ENCODE data around the gene ARHGEF2. TPM values are rescaled to one million over a fixed set of nuclear protein-coding genes. Genes with fewer than 3 reads are reported as not detected.
"Not testable (repeated sequence)": the region's sequence is repeated elsewhere in the genome, so short reads cannot be mapped to it uniquely, and the experiment has no call there.

ARHGEF2 gene
- total and polyA plus RNA-seq, 10 of the 15 experiments (the other 5 are each of a cell fraction or from before 2014, with no cell fraction given), result 8.1 to 113 (median 69.9) TPM

GRCh38 chr1:155931332-155932038 is 46.9 kb downstream of the ARHGEF2 start:
- Histone ChIP-seq H3K9ac (ENCODE audit: control insufficient read depth, insufficient read depth, low read length) (peak overlapping the region; percentile 50; the same call in 1 of the 2 replicates), H3K4me3 (peak overlapping the region; percentile 99), H3K36me3 (ENCODE audit: control insufficient read depth in 2 of 2, insufficient read depth in 2 of 2, low read length in 1 of 2) (peaks cover 5 to 32% of the 10 kb centered on the region in 2 experiments), H3K27me3 (replicated peaks in 1 of 2; ENCODE audit: control insufficient read depth in 2 of 2, insufficient read depth in 2 of 2, low read length in 1 of 2) (no peaks in the 10 kb centered on the region), H3K4me2 (ENCODE audit: control insufficient read depth, insufficient read depth) (peak overlapping the region; percentile 80), H3K9me3 (replicated peaks; ENCODE audit: control insufficient read depth, insufficient read depth, low read length) (no peaks in the 10 kb centered on the region), H3K27ac (ENCODE audit: control insufficient read depth, insufficient read depth) (no peak overlapping the region), H3K4me1 (ENCODE audit: control insufficient read depth, insufficient read depth, low read length) (peaks cover 10% of the 10 kb centered on the region), H2AFZ (ENCODE audit: control insufficient read depth, low read depth, low read length) (no peak overlapping the region), H4K20me1 (ENCODE audit: control insufficient read depth, insufficient read depth) (peaks cover 5% of the 10 kb centered on the region; the same call in 1 of the 2 replicates), H3K79me2 (ENCODE audit: control insufficient read depth, insufficient read depth, low read length) (peaks cover 55% of the 10 kb centered on the region)
- SMC1A ChIA-PET (ENCODE audit: uncharacterized antibody, unreplicated experiment), result interaction anchor here (1.0 to 6.0 kb wide), 11 partner anchors 9 to 134 kb away, joined by 3 to 51 read pairs (median 4); partner anchors contain the start of genes RXFP4 and SYT11
- ATAC-seq (peak; percentile 58), DNase-seq (ENCODE audit: low read depth, low spot score) (no peak), FAIRE-seq (no peak)
- BruUV-seq (replicated peaks), result TSS peak; percentile 51
- POLR2A ChIA-PET, result interaction anchor here (0.6 to 4.2 kb wide), 12 partner anchors 13 to 393 kb away, joined by 3 to 78 read pairs (median 7); partner anchors contain the start of genes ARHGEF2, RAB25 and SYT11
- CTCF ChIA-PET, result interaction anchor here (0.6 to 6.4 kb wide), 13 partner anchors 12 to 137 kb away, joined by 3 to 84 read pairs (median 4); no protein-coding TSS in a partner anchor
- RAD21 ChIA-PET (ENCODE audit: unreplicated experiment), result interaction anchor here (0.7 to 6.4 kb wide), 11 partner anchors 12 to 135 kb away, joined by 3 to 49 read pairs (median 4); partner anchors contain the start of gene ARHGEF2
- intact Hi-C loops (cut with micrococcal nuclease; ENCODE audit: unreplicated experiment), result no loop called here
- TF ChIP-seq FOS (IDR thresholded peaks at IDR 0.05; ENCODE audit: borderline replicate concordance, extremely low read depth, insufficient read length), result no peak
- 0 out of 2 replicates have a peak, but pooled peaks have one; percentile 15 for TF ChIP-seq BACH1 (IDR thresholded peaks at IDR 0.05; ENCODE audit: borderline replicate concordance)
- WGBS (ENCODE audit: insufficient coverage, insufficient replicate concordance, low lambda C conversion rate, missing lambda C conversion rate), result 65% methylated on average over 7 of the region's 7 CpGs
- in situ Hi-C loops (cut with MboI), result loop anchor here (5.0 kb wide), 1 partner anchor 136 kb away; no protein-coding TSS in a partner anchor

- WGBS (ENCODE audit: insufficient coverage, insufficient replicate concordance, low lambda C conversion rate, missing lambda C conversion rate), result 96% methylated on average over 10 of the region's 10 CpGs
- ChIA-PET SMC1A (ENCODE audit: uncharacterized antibody, unreplicated experiment) (interaction anchor here (0.6 to 6.0 kb wide), 15 partner anchors 8 to 135 kb away, joined by 3 to 51 read pairs (median 4); partner anchors contain the start of genes GON4L and RXFP4), CTCF (interaction anchor here (0.6 to 6.4 kb wide), 5 partner anchors 15 to 135 kb away, joined by 3 to 84 read pairs (median 15); no protein-coding TSS in a partner anchor), POLR2A (interaction anchor here (0.6 to 3.0 kb wide), 10 partner anchors 15 to 392 kb away, joined by 3 to 11 read pairs (median 4); partner anchors contain the start of genes GON4L, RAB25 and SYT11), RAD21 (ENCODE audit: unreplicated experiment) (interaction anchor here (0.7 to 6.4 kb wide), 5 partner anchors 48 to 73 kb away, joined by 3 to 49 read pairs (median 3); partner anchors contain the start of genes ARHGEF2 and SYT11)
- H3K27ac ChIP-seq (ENCODE audit: control insufficient read depth, insufficient read depth); FAIRE-seq; H4K20me1 ChIP-seq (ENCODE audit: control insufficient read depth, insufficient read depth); H3K27me3 ChIP-seq (replicated peaks in 1 of 2; ENCODE audit: control insufficient read depth in 2 of 2, insufficient read depth in 2 of 2, low read length in 1 of 2); H3K9me3 ChIP-seq (replicated peaks; ENCODE audit: control insufficient read depth, insufficient read depth, low read length); BruUV-seq (replicated peaks); DNase-seq (ENCODE audit: low read depth, low spot score); ATAC-seq; H2AFZ ChIP-seq (ENCODE audit: control insufficient read depth, low read depth, low read length); intact Hi-C loops (cut with micrococcal nuclease; ENCODE audit: unreplicated experiment); H3K9ac ChIP-seq (ENCODE audit: control insufficient read depth, insufficient read depth, low read length): not testable (repeated sequence)
- Histone ChIP-seq H3K36me3 (ENCODE audit: control insufficient read depth in 2 of 2, insufficient read depth in 2 of 2, low read length in 1 of 2) (peaks cover 7 to 40% of the 10 kb centered on the region in 2 experiments), H3K4me2 (ENCODE audit: control insufficient read depth, insufficient read depth) (peak overlapping the region; percentile 80; the same call in 1 of the 2 replicates), H3K4me3 (peak overlapping the region; percentile 99), H3K79me2 (ENCODE audit: control insufficient read depth, insufficient read depth, low read length) (peaks cover 55% of the 10 kb centered on the region), H3K4me1 (ENCODE audit: control insufficient read depth, insufficient read depth, low read length) (peaks cover 10% of the 10 kb centered on the region)
- in situ Hi-C loops (cut with MboI), result loop anchor here (5.0 kb wide), 1 partner anchor 137 kb away; no protein-coding TSS in a partner anchor
These were observed 47.6 kb downstream of the ARHGEF2 start for GRCh38 chr1:155930725-155931124.

All from GM12878 (cell line).